GM13977 (cell line): Measurements from ENCODE around the gene LTBP1.

Source experiments
- DNase-seq: peaks from one replicate; pipeline ENCODE4 v3.0.0; 2012; ENCODE audit warnings: low spot score
- in situ Hi-C: fragments of 300-500 bp; cut with MboI; formaldehyde crosslinking; loops from one replicate; pipeline ENCODE4 v1.12.0; 2022; ENCODE audit warnings: low sequenced_read_pairs, low pct_unique_long_range_greater_than_20kb, mixed read lengths, inconsistent platforms; ENCODE audit not compliant: unreplicated experiment
- TF ChIP-seq, protein P1 (sequence below): IDR thresholded peaks from 2 replicates; pipeline ENCODE4 v1.5.1; 2012; ENCODE audit warnings: mild to moderate bottlenecking, control low read depth; ENCODE audit not compliant: insufficient read depth; ENCODE audit errors: extremely low read depth, missing control alignments

Gene LTBP1

DNA sequence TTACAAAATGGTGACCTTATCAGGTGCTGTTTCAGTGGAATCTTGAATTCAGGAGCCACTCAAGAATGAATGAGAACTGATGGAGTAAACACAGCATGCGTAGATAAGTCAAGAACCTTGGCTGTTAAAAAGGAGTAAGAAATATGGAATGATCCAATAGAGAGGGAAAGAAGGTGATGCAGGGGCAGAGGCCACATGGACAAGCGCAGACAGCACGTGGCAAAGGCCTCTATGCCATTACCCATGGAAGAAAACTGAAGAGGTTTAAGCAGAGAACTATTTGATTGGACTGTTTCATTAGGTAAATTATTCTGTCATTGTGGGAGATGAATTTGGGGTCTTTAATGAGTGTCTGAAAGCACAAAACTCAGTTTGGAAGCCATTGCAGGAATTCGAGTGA, 387.3 kb downstream of the LTBP1 start:
- TF ChIP-seq, protein P1, sequence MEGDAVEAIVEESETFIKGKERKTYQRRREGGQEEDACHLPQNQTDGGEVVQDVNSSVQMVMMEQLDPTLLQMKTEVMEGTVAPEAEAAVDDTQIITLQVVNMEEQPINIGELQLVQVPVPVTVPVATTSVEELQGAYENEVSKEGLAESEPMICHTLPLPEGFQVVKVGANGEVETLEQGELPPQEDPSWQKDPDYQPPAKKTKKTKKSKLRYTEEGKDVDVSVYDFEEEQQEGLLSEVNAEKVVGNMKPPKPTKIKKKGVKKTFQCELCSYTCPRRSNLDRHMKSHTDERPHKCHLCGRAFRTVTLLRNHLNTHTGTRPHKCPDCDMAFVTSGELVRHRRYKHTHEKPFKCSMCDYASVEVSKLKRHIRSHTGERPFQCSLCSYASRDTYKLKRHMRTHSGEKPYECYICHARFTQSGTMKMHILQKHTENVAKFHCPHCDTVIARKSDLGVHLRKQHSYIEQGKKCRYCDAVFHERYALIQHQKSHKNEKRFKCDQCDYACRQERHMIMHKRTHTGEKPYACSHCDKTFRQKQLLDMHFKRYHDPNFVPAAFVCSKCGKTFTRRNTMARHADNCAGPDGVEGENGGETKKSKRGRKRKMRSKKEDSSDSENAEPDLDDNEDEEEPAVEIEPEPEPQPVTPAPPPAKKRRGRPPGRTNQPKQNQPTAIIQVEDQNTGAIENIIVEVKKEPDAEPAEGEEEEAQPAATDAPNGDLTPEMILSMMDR = no peak
- in situ Hi-C loops = no loop called here
- no peak for DNase-seq

DNA sequence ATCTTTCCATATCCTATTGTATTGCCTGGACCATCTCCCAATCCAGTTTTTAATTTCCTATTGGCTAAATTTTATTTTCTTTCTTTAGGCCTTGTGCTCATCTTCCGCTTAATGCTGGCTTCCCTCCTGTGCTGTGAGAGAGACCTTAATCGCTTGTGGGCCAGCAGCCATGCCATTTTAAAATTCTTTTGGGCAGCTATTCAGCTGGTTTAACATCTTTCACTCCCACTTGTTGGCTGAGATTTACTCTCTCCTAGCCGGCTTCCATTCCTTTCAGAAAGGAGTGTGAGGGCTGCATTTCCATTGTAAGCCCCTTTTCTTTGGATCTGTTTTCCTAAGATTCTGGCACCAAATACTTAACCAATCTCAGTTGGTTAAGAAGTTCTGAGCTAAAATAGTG, 388.8 kb downstream of the LTBP1 start:
- TF ChIP-seq, protein P1 = no peak
- in situ Hi-C loops = no loop called here
- no peak for DNase-seq

DNA sequence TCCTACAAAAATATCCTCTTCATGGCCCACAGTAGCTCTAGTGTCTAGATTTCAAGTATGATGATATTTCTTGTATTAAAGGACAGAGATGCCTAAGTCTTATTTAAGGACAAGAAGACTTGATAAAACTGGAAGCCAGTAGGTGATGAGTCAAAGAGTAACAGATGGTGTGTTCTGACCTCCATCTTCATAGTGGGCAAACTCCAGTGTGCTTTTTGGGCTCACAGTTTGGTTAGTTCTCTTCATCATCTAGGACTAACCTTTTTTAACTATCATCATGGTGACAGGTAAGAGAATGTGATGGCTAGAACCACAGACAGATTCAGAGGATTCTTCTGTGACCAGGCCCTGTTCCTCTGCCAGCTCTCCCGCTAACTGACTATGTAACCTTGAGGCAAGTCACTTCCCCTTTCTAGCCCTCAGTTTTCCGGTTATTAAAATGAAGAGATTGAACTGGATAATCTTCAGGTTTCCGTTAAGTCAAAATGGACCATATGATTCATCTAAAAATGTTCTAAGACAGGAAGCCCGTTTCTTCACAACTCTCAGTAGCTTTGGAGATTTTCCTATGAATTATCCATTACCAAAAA, 389.4 kb downstream of the LTBP1 start:
- in situ Hi-C loops = no loop called here
- no peak for DNase-seq
- TF ChIP-seq, protein P1 = no peak

DNA sequence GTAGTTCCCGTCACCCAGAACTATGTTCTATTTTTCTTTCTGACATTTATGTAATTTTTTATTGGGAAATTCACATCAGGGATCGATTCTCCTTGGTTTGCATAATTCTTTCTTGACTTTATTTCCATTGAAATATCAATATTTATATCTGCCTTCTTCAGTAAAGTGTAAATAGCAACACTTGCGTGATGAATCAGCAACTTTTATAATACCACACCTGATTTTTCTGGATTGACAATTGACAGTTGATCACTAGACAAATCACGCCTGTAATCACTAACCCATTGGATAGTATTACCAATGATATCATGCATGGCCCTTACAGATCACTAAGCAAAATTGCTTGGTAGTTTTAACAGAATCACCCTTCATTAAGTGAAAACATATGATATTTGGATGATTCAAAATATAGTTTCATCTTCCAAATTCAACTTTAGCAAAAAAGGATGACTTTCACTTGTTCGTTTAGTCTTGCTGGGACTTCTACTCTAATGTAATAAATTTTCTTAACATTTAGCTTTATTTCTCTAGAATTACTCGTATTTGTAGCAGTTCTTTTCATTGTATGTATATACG, 390.7 kb downstream of the LTBP1 start:
- TF ChIP-seq, protein P1 = no peak
- in situ Hi-C loops = no loop called here
- no peak for DNase-seq

DNA sequence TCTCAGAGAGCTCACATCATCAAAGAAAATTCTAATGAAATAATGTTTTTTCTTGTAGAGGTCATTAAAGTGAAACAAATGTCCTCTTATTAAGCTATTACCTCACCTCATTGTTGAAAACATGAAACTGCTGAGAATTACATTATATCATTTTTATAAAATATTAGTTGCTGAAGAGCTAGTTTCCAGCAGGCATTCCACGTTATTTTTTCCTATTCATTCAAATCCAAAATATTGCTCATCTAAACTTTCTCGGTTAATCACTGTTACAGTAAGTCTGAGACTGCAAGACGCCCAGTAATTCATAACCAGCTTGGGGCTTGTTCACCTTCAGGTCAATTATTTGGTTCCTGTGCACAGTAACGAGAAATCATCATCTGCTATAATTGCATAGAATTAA, 391.2 kb downstream of the LTBP1 start:
- in situ Hi-C loops = no loop called here
- DNase-seq = no peak
- TF ChIP-seq, protein P1 = no peak

DNA sequence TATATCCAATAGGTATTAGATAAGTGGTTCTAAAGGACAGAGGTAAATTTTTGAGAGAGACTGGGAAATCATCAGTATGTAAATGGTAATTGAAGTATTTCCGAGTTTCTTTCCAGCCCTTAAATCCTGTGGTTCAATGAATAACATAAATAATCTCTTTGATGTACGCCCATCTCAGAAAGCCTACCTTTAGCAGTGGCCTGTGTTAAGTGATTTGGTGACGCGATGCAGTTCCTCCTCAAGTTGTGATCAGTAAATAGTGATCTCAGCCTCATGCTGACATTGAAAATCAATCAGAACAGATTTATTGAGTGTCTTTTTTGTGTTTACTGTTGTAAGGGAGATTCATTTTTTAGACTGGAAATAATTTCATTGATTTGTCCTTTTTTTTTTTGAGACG, 392.5 kb downstream of the LTBP1 start:
- no peak for DNase-seq
- in situ Hi-C loops = no loop called here
- TF ChIP-seq, protein P1 = no peak
